ENCODE results near the gene VMP1. TPM values are rescaled to one million over a fixed set of nuclear protein-coding genes. Genes with fewer than 3 reads are reported as not detected.
A peak's percentile ranks its signal among the peaks of the same experiment; 100 is the strongest.

The VMP1 gene
- total RNA-seq, 1 experiment from 2014 or later, result 277 TPM

DNA sequence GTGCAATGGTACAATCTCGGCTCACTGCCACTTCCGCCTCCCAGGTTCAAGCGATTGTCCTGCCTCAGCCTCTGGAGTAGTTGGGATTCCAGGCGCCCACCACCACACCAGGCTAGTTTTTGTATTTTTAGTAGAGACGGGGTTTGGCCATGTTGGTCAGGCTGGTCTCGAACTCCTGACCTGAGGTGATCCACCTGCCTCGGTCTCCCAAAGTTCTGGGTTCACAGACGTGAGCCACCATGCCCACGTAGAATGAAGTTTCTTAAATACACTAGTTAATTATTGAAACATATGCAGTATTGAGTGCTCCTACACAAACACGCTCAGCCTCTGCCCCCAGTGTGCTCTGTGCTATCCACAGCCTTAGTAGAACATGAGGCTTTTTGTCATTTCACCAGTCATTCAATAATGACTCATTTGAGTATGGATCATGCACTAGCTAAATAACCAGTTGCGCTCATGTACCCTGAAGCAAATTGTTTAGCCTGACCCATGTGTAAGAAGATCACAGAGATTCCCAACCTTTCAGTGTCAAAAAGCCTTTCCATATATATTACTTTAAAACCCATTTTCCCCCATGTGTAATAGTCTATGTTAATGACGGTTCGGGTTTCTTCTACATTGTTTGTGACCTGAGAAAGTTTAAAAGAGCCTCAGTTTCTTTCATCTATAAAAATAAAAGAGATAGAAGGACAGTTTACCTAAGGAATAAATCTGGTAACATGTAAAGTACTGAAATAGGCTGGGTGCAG lies 135.6 kb downstream of the VMP1 start:
- POLR2A ChIA-PET, result interaction anchor here (0.5 to 1.9 kb wide), 8 partner anchors 10 to 224 kb away, joined by 3 to 12 read pairs (median 5); partner anchors contain the start of genes PTRH2 and VMP1
- TF ChIP-seq, protein P1, sequence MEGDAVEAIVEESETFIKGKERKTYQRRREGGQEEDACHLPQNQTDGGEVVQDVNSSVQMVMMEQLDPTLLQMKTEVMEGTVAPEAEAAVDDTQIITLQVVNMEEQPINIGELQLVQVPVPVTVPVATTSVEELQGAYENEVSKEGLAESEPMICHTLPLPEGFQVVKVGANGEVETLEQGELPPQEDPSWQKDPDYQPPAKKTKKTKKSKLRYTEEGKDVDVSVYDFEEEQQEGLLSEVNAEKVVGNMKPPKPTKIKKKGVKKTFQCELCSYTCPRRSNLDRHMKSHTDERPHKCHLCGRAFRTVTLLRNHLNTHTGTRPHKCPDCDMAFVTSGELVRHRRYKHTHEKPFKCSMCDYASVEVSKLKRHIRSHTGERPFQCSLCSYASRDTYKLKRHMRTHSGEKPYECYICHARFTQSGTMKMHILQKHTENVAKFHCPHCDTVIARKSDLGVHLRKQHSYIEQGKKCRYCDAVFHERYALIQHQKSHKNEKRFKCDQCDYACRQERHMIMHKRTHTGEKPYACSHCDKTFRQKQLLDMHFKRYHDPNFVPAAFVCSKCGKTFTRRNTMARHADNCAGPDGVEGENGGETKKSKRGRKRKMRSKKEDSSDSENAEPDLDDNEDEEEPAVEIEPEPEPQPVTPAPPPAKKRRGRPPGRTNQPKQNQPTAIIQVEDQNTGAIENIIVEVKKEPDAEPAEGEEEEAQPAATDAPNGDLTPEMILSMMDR (IDR thresholded peaks at IDR 0.05; ENCODE audit: insufficient read depth in 1 of 2, low read depth in 1 of 2, low read length in 1 of 2, severe bottlenecking in 1 of 2, unreplicated experiment in 1 of 2), result no peak
- CTCF ChIA-PET, result interaction anchor here (0.6 to 0.9 kb wide), 3 partner anchors 17 to 337 kb away, joined by 3 to 6 read pairs (median 4); no protein-coding TSS in a partner anchor
- H3K9me3 ChIP-seq, result no peaks in the 10 kb centered on the region
- H3K27me3 ChIP-seq (replicated peaks; ENCODE audit: control insufficient read depth, insufficient read depth, low read length), result no peaks in the 10 kb centered on the region
- H3K36me3 Mint-ChIP-seq (ENCODE audit: insufficient read depth, unreplicated experiment), result peaks cover 100% of the 10 kb centered on the region
- no peaks in the 10 kb centered on the region for H3K9me3 Mint-ChIP-seq (ENCODE audit: unreplicated experiment)
- peak; percentile 71 to 79 for DNase-seq
- peaks cover 62% of the 10 kb centered on the region for H3K4me1 Mint-ChIP-seq (ENCODE audit: low read depth, unreplicated experiment)
- H3K27me3 Mint-ChIP-seq (ENCODE audit: insufficient read depth, unreplicated experiment), result no peaks in the 10 kb centered on the region
- H3K4me3 Mint-ChIP-seq (ENCODE audit: unreplicated experiment), result peak overlapping the region; percentile 89
- intact Hi-C loops (cut with micrococcal nuclease; ENCODE audit: unreplicated experiment), result no loop called here
- H3K36me3 ChIP-seq (ENCODE audit: control insufficient read depth, insufficient read depth, low read length), result peaks cover 9% of the 10 kb centered on the region
- peaks cover 59% of the 10 kb centered on the region for H3K4me1 ChIP-seq
- BruUV-seq (replicated peaks), result no TSS peak
- peak overlapping the region; percentile 98 for H3K27ac Mint-ChIP-seq (ENCODE audit: unreplicated experiment)
- H3K4me3 ChIP-seq (ENCODE audit: low read depth, low read length), result no peak overlapping the region

DNA sequence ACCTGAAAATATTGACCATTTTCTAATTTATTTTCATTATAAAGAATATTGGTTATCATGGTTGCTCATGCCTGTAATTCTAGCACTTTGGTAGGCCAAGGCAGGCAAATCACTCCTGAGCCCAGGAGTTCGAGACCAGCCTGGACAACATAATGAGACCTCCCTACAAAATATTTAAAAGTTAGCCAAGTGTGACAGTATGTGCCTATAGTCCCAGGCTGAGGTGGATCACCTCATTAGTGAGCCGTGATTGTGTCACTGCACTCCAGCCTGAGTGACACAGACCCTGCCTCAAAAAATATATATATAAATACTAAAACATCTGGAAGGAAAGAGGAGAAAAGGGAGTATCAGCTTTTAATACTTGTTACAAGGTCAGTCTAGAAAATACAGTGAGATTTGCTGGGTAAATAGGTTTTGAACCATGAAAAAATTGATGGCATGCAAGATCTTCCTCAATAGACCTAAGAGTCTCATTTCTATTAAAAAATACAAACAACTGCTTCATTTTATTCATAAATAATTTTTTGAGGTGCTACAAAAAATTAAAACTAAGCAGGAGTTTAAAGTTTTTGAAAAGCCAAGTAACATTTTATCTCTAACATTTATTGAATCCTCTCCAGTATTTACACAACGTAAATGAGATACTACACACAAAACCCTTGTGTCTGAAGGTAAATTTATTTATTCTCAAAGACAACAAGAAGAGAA lies 137.6 kb downstream of the VMP1 start:
- peak in 1 of 2 experiments; percentile 45 for DNase-seq
- TF ChIP-seq, protein P1 (IDR thresholded peaks at IDR 0.05; ENCODE audit: insufficient read depth in 1 of 2, low read depth in 1 of 2, low read length in 1 of 2, severe bottlenecking in 1 of 2, unreplicated experiment in 1 of 2), result no peak
- intact Hi-C loops (cut with micrococcal nuclease; ENCODE audit: unreplicated experiment), result loop anchor here (1.0 to 5.0 kb wide), 3 partner anchors 8 to 138 kb away; partner anchors contain the start of genes PTRH2 and VMP1
- Mint-ChIP-seq H3K36me3 (ENCODE audit: insufficient read depth, unreplicated experiment) (peaks cover 99% of the 10 kb centered on the region), H3K9me3 (ENCODE audit: unreplicated experiment) (no peaks in the 10 kb centered on the region), H3K27ac (ENCODE audit: unreplicated experiment) (peak overlapping the region; percentile 98), H3K27me3 (ENCODE audit: insufficient read depth, unreplicated experiment) (no peaks in the 10 kb centered on the region), H3K4me1 (ENCODE audit: low read depth, unreplicated experiment) (peaks cover 78% of the 10 kb centered on the region), H3K4me3 (ENCODE audit: unreplicated experiment) (peak overlapping the region; percentile 89)
- Histone ChIP-seq H3K4me1 (peaks cover 78% of the 10 kb centered on the region), H3K4me3 (ENCODE audit: low read depth, low read length) (no peak overlapping the region), H3K36me3 (ENCODE audit: control insufficient read depth, insufficient read depth, low read length) (peaks cover 5% of the 10 kb centered on the region; the same call in 1 of the 2 replicates), H3K27me3 (replicated peaks; ENCODE audit: control insufficient read depth, insufficient read depth, low read length) (no peaks in the 10 kb centered on the region), H3K9me3 (no peaks in the 10 kb centered on the region)
- POLR2A ChIA-PET, result interaction anchor here (0.6 to 0.8 kb wide), 2 partner anchors 8 to 31 kb away, joined by 3 to 6 read pairs; no protein-coding TSS in a partner anchor
- CTCF ChIA-PET, result interaction anchor here (1.5 kb wide), 1 partner anchor 14 kb away, joined by 3 read pairs; no protein-coding TSS in a partner anchor
- no TSS peak for BruUV-seq (replicated peaks)
